Left renal cortex interstitium (tissue), 4 donors: ENCODE measurements around the gene FRMD1. TPM values are rescaled to one million over a fixed set of nuclear protein-coding genes. Genes with fewer than 3 reads are reported as not detected.

Experiments used
- DNase-seq, 4 donors: peaks; one replicate each; pipeline ENCODE4 v3.0.0-alpha.2; 2013; ENCODE audit warnings: low read depth in 4 of 4, low spot score in 2 of 4, missing footprints in 1 of 4
- polyA plus RNA-seq, 4 donors: library from polyadenylated mRNA; unstranded; fragments of 120-200 nt; gene quantifications; one replicate each; pipeline ENCODE4 v1.2.1, GENCODE V29; 2013; ENCODE audit not compliant: insufficient read length in 4 of 4

FRMD1 gene
- polyA plus RNA-seq, 4 donors, result 12.2 to 30.9 (median 20.0) TPM

GRCh38 chr6:168032005-168032760, 46.8 kb downstream of the FRMD1 start:
- no peak for DNase-seq

- DNase-seq, result no peak
These were observed 47.5 kb downstream of the FRMD1 start for GRCh38 chr6:168031411-168031971.

DNA sequence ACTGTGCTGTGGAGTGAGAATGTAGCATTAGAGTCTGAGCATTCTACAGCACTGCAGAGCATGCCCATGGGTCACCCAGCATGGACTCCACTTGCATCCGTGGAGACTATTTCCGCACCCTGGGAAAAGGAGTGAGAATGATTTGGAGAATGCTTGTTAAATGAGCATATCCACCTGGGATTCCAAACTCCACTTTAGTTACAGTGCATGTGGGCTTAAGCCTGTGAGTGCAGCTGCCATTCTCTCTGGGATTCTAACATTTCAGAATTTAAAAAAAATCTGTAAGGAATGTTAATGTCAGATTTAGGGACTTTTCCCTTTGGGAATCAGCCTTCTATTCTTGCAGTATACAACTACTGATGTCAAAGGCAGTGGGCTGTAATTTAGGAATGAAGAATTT, 48.1 kb downstream of the FRMD1 start:
- DNase-seq, result no peak

DNA sequence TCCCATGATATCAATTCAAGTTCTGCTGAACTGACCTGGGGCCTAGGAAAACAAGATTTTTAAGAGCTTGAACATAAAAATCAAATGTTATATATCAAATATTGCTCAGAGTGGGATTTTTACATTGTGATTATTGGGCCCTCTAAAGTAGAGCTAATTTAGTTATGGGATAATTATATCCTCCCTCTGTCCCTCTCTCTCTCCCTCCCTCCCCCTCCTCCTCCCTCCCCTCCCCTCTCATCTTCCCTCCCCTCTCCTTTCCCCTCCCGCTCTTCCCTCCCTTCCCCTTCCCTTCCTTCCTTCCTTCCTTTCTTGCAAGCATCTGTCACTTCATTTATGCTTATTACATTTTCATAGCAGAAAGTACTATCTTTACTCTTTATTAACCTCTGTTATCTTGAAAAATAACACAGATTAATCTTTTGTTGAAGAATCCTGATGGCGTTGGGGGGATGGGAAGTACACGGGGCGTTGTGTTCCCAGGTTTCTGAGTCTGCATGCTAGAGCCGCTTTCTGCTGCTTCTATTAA, 48.7 kb downstream of the FRMD1 start:
- no peak for DNase-seq

GRCh38 chr6:168029459-168030217, 49.4 kb downstream of the FRMD1 start:
- DNase-seq, result no peak

- no peak for DNase-seq
These were observed 50.8 kb downstream of the FRMD1 start for GRCh38 chr6:168028181-168028580.

DNA sequence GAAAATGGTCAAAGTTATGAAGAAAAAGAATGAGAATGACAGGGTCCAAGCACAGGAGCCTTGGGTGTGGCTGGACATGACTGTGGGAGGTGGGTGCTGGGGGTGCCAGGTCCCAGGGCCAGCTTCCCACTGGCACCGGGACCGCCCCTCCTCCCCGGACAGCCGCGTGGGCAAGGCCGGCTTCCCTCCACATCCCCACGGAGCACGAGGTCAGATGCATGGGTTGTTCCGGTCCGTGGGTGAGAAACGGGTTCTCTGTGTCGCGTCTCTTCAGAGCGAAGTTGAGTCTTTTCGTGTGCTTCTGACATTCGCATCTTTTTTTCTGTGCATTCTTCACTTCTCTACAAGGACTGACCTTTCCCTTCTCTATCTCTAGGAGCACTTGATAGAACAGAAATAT, 51.5 kb downstream of the FRMD1 start:
- no peak for DNase-seq

DNA sequence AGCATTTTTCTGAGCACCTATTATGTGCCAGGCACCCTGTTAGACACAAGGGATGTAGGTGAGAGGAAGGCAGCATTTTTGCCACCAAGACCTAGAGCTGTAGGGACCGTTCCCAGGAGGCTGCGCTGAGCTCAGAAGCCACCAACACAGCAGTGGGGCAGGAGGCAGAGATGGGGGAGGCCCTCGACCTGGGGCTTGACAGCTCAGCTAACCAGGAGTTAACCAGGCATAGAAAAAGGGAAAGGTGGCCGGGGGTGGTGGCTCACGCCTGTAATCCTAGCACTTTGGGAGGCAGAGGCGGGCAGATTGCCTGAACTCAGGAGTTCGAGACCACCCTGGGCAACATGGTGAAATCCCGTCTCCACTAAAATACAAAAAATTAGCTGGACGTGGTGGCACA, 52.1 kb downstream of the FRMD1 start:
- no peak for DNase-seq

DNA sequence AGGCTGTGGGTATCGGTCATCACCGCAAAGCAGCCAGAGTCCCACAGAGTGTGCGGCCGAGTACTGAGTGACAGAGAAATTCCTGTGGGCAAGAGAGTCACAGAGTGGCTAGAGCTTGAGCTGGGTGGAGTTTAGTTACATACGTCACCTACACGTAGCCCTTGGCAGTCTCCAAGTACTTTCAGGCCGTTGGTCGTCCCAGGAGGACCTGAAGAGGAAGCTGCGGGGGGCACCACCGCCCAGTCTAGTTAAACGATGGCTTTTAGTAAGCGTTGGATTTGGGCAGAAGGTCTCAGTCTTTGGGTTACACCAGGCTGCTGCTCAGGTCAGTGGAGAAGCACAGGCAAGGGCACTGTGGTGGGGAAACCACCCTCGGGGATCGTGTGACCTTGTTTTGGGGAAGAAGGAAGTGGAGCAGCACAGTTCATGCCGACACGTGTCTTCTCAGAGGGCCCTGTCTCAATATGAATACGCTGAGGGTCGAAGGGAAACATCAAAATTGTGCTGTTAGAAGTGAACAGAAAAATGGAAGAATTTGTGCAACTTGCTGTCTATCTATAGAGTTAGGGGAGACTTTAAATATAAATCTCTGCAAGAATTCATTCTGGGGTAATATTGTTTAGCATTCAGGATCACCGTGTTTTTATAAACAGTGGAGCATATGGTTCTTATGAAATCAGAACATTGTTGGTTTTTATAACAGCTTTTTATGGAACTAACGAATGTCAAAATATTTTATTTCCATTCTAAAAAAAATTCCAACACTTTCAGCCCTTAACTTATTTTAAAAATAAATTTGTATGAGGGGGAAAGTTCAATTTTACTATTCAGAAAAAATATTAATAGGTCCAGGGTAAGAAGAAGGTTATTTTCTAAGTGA, 52.9 kb downstream of the FRMD1 start:
- no peak for DNase-seq

- no peak for DNase-seq
These were observed 54.0 kb downstream of the FRMD1 start for GRCh38 chr6:168024951-168025510.

DNA sequence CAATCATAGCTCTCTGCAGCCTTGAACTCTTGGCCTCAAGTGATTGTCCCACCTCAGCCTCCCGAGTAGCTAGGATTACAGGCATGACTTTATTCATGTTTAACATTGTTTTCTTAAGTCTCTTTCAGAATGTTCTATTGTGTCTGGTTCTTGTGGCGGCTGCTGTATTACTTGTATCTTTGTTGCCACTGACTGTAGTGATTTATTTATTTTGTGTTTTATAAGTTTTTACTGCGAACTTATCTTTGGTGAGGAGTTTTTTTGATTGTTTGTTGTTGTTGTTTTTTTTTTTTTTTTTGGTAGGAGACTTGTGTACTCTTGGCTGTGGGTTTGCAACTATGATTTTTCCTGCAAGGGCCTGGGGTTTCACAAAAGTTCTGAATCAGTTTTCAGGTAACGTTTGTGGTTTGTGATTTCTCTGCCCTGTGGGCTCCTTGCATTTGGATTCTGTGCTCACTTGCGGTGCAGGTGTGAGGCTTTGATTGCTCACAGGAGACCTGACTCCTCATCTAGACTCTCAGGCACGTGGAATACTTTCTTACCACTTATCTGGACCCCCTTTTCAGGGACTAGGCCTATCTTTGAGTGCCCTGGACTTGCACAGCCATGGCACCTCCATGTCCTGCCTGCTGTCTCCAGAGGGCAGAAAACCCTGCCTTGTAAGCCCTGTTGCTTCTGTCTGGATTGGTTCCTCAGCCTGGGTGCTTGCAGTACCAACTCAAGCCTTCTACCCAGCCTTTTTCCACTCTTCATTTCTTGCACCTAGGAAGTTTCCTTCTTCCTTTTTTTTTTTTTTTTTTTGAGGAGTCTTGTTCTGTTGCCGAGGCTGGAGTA, 56.3 kb downstream of the FRMD1 start:
- DNase-seq, result no peak

GRCh38 chr6:168021581-168021980, 57.4 kb downstream of the FRMD1 start:
- no peak for DNase-seq

- no peak for DNase-seq
These were observed 58.8 kb downstream of the FRMD1 start for GRCh38 chr6:168020242-168020641.

DNA sequence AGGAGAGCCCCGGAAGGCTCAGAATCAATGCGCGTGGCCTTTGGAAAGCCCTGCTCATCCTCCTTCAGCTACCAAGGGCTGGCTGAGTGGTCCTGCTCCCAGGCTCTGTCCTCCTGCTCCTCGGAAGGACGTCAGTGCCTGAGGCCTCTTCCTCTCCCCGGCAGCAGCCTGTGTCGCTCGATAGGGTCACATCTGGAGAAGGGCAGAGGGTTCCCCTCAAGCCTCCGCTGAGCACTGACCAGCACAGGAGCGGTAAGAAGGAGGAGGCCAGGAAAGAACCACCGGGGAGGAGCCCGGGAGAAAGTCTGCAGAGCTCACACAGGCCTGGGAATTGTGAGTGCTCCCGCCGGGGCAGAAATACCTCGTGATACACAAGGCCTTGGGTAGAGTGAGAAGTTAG, 60.3 kb downstream of the FRMD1 start:
- DNase-seq, result no peak

DNA sequence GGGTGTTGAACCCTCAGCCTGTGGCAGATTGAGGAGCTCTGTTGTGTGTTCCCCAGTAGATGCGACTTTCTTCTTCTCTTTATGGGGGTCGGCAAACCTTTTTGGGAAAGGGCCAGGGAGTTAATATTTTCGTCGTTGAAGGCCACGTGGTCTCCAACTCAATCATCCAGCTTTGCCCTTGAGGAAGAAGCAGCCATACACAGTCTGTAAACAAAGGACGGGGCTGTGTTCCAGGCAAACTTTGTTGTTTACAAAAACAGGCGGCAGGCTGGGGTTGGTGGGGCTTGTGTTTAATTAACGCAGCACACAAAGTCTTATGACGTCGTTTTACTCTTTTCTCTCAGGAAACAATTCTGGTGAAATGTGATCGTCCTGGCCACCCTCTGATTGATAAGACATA, 61.4 kb downstream of the FRMD1 start:
- no peak for DNase-seq

DNA sequence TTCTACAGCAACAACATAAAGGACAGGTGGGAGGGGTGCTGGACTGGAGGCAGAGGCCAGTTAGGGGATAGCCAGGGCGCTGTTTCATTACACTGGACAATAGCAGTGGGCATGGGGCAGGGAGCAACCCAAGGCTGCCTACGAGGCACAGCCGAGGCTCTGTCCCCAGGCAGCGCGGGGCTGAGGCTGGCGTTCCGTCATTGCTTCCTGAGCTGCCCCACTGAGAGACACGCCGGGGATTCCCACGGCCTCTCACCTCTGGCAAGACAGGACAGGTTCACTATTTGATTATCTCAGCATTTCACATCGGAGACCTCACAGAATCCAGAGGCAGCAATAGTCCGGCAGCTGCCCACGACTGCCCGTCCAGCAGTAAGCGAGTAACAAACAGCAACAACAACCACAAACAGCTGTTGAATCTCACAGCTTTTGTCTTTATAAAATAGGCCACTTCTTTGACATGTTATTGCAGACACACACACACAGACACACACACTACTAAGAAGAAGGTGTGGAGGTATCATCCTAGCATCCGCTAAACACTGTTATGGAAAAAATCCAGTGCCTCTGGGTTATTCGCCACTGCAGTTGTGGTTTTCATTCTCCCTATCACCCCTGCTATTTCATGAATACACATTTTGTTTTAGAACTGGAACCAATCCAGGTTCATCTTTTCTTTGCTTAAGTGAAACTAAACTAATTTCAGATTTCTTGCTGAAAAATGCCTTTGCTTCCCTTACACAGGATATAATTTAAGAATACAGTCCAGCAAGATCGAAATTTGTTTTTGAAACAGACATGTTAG, 62.1 kb downstream of the FRMD1 start:
- DNase-seq, result no peak

DNA sequence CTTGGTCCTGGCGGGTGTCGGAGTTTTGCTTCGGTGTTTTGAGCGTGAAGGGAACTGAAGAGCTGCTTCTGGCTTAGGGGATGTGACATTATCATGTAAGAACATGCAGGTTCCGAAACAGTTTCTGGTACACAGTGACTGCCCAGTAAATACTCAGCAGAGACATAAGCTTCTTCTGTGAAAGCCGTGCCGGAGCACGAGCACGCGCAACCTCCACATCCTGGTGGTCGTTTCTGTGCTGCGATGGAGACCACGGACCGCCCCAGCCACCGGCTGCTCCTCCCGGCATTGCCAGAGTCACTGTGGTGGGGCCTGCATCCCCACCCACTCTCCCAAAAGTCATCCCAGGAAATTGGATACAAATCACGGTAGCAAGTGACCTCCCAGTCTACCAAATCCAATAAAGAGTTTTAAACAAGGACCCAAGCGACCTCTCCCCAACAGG, 62.8 kb downstream of the FRMD1 start:
- DNase-seq, result no peak

- DNase-seq, result peak in 1 of 4 donors; percentile 53
These were observed 63.4 kb downstream of the FRMD1 start for GRCh38 chr6:168015482-168016175.
